Activated CD8-positive, alpha-beta memory T cell treated with anti-CD3 and anti-CD28 coated beads for 24 hours (primary cell): ENCODE results near the gene RHD.
"Not testable (repeated sequence)": the region's sequence is repeated elsewhere in the genome, so short reads cannot be mapped to it uniquely, and the experiment has no call there.

ENCODE experiments used
- DNase-seq: peaks from one replicate; pipeline ENCODE4 v3.0.0-alpha.2; 2020

Gene RHD

DNA sequence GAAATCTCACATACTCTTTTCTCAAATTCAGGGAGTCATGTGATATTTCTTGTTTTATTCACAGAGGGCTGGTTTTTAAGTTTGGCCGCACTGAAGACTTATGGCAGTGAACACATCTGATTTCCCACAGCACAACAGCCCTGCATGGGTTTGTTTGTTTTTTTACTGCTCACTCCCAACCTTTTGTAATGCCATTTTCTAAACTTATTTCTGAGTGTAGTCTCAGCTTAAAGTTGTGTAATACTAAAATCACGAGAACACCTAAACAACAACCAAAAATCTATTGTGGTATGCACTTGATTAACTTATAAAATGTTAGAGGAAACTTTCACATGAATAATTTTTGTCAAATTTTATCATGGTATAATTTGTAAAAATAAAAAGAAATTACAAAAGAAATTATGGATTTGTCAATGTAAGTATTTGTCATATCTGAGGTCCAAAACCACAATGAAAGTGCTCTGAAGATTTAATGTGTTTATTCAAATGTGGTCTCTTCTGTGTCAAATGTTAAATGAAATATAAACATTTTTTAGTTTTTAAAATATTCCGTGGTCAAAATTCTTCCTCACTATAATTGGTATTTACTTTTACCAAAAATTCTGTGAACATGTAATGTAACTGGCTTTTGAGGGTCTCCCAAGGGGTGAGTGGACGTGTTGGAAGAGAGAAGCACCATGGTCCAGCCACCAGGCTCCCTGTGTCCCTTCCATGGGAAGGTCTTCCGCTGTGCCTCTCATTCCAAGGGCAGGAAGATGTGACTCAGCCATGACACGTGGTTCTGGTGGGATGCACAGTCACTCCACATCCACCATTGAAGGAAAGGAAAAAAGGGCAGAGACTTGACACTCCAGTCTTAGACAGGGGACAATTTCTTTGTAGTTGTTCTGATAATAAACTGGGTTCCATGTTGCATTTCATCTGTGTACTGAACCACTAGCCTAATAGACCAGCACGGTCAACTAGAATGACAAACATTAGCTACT is 88.6 kb downstream of the RHD start:
- no peak for DNase-seq

DNA sequence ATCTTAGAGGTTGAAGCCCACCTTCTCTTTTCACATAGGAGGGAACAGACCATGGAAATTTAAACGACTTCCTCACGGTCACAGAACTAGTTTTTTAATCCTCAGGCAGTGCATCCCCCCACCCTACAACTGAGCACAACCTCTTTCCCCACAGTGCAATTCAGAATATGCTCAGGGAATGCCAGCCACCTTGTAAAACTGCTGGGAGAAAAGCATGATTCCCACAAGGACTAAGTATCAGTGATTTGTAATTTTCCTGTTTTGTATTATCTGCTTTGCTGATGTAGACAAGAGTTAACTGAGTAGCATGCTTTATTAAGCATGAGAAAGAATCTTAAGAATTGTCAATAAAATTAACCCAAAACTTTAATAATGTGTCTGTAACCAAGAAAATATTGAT is 89.6 kb downstream of the RHD start:
- DNase-seq = no peak

DNA sequence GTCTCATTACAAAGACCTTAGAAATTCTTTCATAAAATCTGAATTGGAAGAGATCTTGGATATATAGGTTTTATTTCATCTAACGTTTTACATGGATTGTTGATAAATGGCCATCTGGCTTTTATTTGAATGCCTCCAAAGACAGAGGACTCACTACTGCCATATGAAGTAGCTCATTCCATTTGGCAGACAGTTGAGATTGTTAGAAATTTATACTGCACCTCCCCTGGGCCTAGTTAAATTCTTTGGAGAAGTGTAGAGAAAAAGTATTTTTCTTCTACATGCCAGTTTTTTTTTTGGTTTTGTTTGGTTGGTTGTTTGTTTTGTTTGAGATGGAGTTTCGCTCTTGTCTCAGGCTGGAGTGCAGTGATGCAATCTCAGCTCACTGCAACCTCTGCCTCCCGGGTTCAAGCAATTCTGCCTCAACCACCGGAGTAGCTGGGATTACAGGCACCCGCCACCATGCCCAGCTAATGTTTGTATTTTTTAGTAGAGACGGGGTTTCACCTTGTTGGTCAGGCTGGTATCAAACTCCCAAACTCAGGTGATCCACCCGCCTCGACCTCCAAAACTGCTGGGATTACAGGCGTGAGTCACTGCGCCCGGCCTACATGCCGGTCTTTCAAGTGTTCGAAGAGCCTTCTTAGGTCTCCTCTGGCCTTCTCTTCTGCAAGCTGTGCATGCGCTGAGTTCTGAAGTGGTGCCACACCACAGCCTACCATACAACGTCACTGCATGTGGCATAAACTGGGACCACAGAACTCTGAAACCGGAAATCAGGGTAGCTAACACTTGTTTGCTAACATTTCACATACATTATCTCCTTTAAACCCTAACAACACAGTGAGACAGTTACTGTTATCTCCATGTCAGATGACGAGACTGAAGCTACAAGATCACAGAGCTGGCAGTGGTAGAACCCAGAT is 90.6 kb downstream of the RHD start:
- DNase-seq = not testable (repeated sequence)

DNA sequence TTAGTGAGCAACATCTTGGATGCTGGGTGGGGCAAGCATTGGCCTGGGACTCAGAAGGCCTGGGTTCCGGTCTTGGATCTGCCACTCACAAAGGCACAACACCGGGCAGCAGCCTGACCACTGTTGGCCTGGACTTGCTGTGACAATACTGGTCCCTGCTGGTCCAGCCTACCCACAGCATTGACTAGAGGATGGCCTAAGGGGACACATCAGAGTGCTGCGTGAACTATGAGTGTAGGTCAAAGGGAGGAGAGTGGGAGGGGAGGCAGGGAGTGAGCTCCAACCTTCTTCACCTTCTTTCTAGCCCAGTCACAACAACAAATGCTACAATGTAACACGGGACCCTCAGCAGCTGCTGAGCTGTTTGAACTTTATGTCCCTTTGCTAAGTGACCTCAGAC is 96.9 kb downstream of the RHD start:
- no peak for DNase-seq

DNA sequence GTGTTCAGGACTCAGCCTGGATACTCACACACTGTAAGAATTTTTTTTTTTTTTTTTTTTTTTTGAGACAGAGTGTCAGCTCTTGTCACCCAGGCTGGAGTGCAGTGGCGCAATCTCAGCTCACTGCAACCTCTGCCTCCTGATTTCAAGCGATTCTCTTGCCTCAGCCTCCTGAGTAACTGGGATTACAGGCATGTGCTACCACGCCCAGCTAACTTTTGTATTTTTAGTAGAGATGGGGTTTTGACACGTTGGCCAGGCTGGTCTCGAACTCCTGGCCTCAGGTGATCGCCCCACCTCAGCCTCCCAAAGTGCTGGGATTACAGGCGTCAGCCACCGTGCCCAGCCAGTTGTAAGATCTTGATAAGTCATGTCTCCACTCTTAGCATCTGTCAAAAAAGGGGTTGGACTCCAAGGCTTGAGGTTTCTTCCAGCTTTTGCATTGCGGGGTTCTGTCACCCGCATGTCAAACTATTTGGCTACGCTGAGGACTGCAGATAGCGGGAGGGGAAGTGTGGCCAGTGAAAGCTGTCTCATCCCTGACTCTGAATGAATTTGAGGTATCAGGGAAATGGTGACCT is 97.5 kb downstream of the RHD start:
- DNase-seq = not testable (repeated sequence)

DNA sequence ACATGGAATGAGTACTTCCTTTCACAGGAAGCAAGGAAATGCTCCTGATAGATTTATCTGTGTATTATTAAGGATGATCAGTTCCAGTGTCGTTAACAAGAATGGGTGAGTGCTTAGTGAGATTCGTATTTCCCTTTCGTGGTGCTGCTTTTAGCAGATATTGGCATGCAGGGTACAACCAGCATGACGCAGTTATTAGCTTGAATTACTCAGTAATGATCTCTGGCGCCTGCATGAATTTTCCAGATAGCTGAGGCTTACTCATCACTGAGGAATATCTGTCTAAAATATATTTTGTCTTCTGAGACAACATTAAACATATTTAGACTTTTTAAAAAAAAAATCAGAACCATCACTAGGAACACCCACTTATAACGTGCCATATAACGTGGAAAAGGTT is 99.4 kb downstream of the RHD start:
- not testable (repeated sequence) for DNase-seq

DNA sequence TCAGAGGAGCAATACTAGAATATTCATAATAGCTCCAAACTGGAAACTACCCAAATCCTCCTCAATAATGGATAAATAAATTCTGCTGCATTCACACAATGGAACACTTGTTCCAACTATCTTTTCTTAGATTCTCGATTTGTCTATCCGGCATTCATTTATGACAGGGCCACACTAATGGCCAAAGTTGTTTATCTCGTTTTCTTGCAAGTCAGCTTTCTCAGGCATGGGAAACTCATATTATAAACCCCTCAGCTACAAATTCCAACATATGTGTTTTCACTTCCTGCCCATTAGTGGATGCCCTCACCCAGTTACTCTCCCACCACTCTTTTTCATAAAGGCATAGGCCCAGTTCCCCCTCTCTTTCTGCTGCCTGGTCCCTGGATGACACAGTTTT is 106.1 kb downstream of the RHD start:
- not testable (repeated sequence) for DNase-seq
